Gastroesophageal sphincter (tissue), 4 donors: ENCODE data around the gene NGRN. TPM values are rescaled to one million over a fixed set of nuclear protein-coding genes. Genes with fewer than 3 reads are reported as not detected.

Source experiments
- ATAC-seq: fragments of 150-250 bp; one replicate; pipeline ENCODE4 v1.9.1; 2016; ENCODE audit warnings: mild to moderate bottlenecking, moderate library complexity
- H3K27ac ChIP-seq, 4 donors: fragments of 200-600 bp; sonication (generic) in 3 of 4; 1 replicate in 3 of 4; 2 replicates in 1 of 4; pipeline ENCODE4 v1.5.1; 2016 to 2019
- H3K27me3 ChIP-seq: fragments of 200-600 bp; sonication (generic); one replicate; pipeline ENCODE4 v1.5.1; 2019
- H3K36me3 ChIP-seq, 2 donors: fragments of 200-600 bp; sonication (generic); one replicate each; pipeline ENCODE4 v1.5.1; 2019; ENCODE audit warnings: control low read depth in 1 of 2
- H3K4me1 ChIP-seq, 3 donors: fragments of 200-600 bp; sonication (generic); 1 replicate in 2 of 3; 2 replicates in 1 of 3; pipeline ENCODE4 v1.5.1; 2016 to 2019; ENCODE audit warnings: control low read depth in 2 of 3
- H3K4me3 ChIP-seq, 2 donors: fragments of 200-600 bp; sonication (generic); one replicate each; pipeline ENCODE4 v1.5.1; 2019; ENCODE audit warnings: mild to moderate bottlenecking in 1 of 2, moderate library complexity in 1 of 2
- H3K9me3 ChIP-seq, 3 donors: fragments of 200-600 bp; sonication (generic); one replicate each; pipeline ENCODE4 v1.5.1; 2017 to 2019; ENCODE audit warnings: control low read depth in 2 of 3
- EP300 ChIP-seq: sonication (generic); formaldehyde crosslinking; IDR thresholded peaks from one replicate; pipeline ENCODE4 v1.6.1; 2017; ENCODE audit warnings: antibody characterized with exemption, mild to moderate bottlenecking
- POLR2A ChIP-seq, 2 donors: fragments of 450-650 bp; IDR thresholded peaks; one replicate each; pipeline ENCODE4 v1.6.1; 2017; ENCODE audit warnings: antibody characterized with exemption in 2 of 2, mild to moderate bottlenecking in 2 of 2, moderate library complexity in 1 of 2
- POLR2AphosphoS5 ChIP-seq: sonication (generic); formaldehyde crosslinking; IDR thresholded peaks from one replicate; pipeline ENCODE4 v1.6.1; 2017; ENCODE audit warnings: antibody characterized with exemption
- WGBS, 2 donors: methylation state at CpG; one replicate each; pipeline ENCODE4 v1.1.5; 2018; ENCODE audit warnings: low coverage in 1 of 2; 5-methylcytosine and 5-hydroxymethylcytosine counted together
- small RNA-seq, 4 donors: library from RNA; depleted of rRNA; stranded (forward); fragments of <200 nt; gene quantifications; one replicate each; pipeline ENCODE3, GENCODE V24; 2016
- total RNA-seq, 4 donors: library from RNA; depleted of rRNA; stranded (reverse); fragments of >200 nt; gene quantifications; one replicate each; pipeline ENCODE4 v1.1.0, GENCODE V29; 2016
- TF ChIP-seq, protein P1 (sequence below), 4 experiments: fragments of 200-600 bp in 2 of 4; fragments of 450-650 bp in 2 of 4; sonication (generic) in 1 of 4; IDR thresholded peaks; one replicate each; pipeline ENCODE4 v1.5.1; 2017 to 2019; ENCODE audit warnings: antibody characterized with exemption in 4 of 4, mild to moderate bottlenecking in 2 of 4, moderate library complexity in 2 of 4

NGRN gene
- total RNA-seq, 4 donors from 2014 or later, result 127 to 182 (median 151) TPM

DNA sequence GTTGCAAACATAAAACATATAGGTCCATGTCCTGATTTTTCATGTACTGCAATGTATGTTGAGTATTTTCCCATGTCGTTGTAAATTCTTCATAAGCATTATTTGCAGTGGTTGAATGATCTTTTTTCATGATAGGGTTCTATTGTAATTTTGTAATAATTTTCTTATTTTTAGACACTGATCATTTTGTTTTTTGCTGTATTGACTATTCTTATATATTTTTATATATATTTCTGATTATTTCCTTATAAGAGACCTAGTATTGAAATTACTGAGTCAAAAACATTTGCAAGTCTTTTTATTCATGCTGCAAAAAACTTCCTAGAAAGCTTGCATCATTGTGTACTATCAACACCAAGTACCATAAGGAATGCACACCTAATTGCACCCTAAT is 55.4 kb downstream of the NGRN start:
- Histone ChIP-seq H3K27ac (no peak overlapping the region), H3K4me3 (no peak overlapping the region), H3K27me3 (no peaks in the 10 kb centered on the region), H3K9me3 (no peaks in the 10 kb centered on the region), H3K4me1 (peaks cover 4 to 16% (median 4%) of the 10 kb centered on the region in 3 donors), H3K36me3 (no peaks in the 10 kb centered on the region)
- no peak for TF ChIP-seq POLR2AphosphoS5
- TF ChIP-seq EP300, result no peak
- no peak for TF ChIP-seq POLR2A (IDR thresholded peaks at IDR 0.05)
- TF ChIP-seq, protein P1, sequence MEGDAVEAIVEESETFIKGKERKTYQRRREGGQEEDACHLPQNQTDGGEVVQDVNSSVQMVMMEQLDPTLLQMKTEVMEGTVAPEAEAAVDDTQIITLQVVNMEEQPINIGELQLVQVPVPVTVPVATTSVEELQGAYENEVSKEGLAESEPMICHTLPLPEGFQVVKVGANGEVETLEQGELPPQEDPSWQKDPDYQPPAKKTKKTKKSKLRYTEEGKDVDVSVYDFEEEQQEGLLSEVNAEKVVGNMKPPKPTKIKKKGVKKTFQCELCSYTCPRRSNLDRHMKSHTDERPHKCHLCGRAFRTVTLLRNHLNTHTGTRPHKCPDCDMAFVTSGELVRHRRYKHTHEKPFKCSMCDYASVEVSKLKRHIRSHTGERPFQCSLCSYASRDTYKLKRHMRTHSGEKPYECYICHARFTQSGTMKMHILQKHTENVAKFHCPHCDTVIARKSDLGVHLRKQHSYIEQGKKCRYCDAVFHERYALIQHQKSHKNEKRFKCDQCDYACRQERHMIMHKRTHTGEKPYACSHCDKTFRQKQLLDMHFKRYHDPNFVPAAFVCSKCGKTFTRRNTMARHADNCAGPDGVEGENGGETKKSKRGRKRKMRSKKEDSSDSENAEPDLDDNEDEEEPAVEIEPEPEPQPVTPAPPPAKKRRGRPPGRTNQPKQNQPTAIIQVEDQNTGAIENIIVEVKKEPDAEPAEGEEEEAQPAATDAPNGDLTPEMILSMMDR (IDR thresholded peaks at IDR 0.05), result no peak
- WGBS, 2 donors, result 85 to 93% methylated on average over 1 of the region's 1 CpG
- no peak for ATAC-seq

Small RNA genes lying within 50 kb of the gene (small RNA-seq; reads per million reads assigned to genes)
- gene AC091167.3 (0 reads per million in 4 donors), gene RN7SL736P (0 reads per million in 4 donors)

Other genes with a start within 250 kb of the NGRN start
- gene IDH2, start 163.2 kb upstream of the NGRN start, total RNA-seq, result 100 to 1,000 TPM in 3 of 4 donors, 10 to 100 TPM in 1; 45.2 to 289 (median 132) TPM
- gene SEMA4B, start 64.3 kb upstream of the NGRN start, total RNA-seq, result 10 to 100 TPM; 18.7 to 44.9 (median 41.9) TPM
- gene CIB1, start 31.7 kb upstream of the NGRN start, total RNA-seq, result 10 to 100 TPM; 22.8 to 35.6 (median 25.5) TPM
- gene GDPGP1, start 31.5 kb upstream of the NGRN start, total RNA-seq, result 1 to 10 TPM; 2.0 to 8.9 (median 7.5) TPM
- under 1 TPM in 1 of 4 donors, not detected in 3; 0.54 TPM for gene TTLL13, start 16.1 kb upstream of the NGRN start, total RNA-seq
- 10 to 100 TPM in 1 of 4 donors, 1 to 10 TPM in 2, under 1 TPM in 1; 0.78 to 17.2 (median 1.1) TPM for gene ZNF774, start 86.6 kb downstream of the NGRN start, total RNA-seq
- gene IQGAP1, start 122.6 kb downstream of the NGRN start, total RNA-seq, result 100 to 1,000 TPM; 210 to 360 (median 245) TPM